Measurements from ENCODE around the gene TM4SF18. TPM values are rescaled to one million over a fixed set of nuclear protein-coding genes. Genes with fewer than 3 reads are reported as not detected.

TM4SF18 gene
- total RNA-seq, 1 experiment from 2014 or later = not detected

- DNase-seq = no peak
- H3K9me2 ChIP-seq (replicated peaks; ENCODE audit: insufficient read depth, low read length) = no peaks in the 10 kb centered on the region
- no peaks in the 10 kb centered on the region for H3K4me1 ChIP-seq (ENCODE audit: low read length)
- no peak overlapping the region for H3K9ac ChIP-seq (ENCODE audit: low read length)
- H3K79me2 ChIP-seq (ENCODE audit: low read length) = no peaks in the 10 kb centered on the region
- H3K4me3 ChIP-seq (ENCODE audit: low read length) = no peak overlapping the region
- H3K27ac ChIP-seq (ENCODE audit: low read length) = no peak overlapping the region
- no peak overlapping the region for H2AFZ ChIP-seq (ENCODE audit: low read length)
- no peaks in the 10 kb centered on the region for H3K9me3 ChIP-seq (ENCODE audit: low read length)
- H3K27me3 ChIP-seq (ENCODE audit: low read length) = no peaks in the 10 kb centered on the region
- H4K20me1 ChIP-seq (ENCODE audit: insufficient read depth, low read depth, low read length) = no peaks in the 10 kb centered on the region
- H3K4me2 ChIP-seq (ENCODE audit: low read depth, low read length, poor library complexity, severe bottlenecking) = no peak overlapping the region
- H3K36me3 ChIP-seq (ENCODE audit: insufficient read depth, low read length) = no peaks in the 10 kb centered on the region
These were observed 43.4 kb upstream of the TM4SF18 start for GRCh38 chr3:149376718-149377407.

DNA sequence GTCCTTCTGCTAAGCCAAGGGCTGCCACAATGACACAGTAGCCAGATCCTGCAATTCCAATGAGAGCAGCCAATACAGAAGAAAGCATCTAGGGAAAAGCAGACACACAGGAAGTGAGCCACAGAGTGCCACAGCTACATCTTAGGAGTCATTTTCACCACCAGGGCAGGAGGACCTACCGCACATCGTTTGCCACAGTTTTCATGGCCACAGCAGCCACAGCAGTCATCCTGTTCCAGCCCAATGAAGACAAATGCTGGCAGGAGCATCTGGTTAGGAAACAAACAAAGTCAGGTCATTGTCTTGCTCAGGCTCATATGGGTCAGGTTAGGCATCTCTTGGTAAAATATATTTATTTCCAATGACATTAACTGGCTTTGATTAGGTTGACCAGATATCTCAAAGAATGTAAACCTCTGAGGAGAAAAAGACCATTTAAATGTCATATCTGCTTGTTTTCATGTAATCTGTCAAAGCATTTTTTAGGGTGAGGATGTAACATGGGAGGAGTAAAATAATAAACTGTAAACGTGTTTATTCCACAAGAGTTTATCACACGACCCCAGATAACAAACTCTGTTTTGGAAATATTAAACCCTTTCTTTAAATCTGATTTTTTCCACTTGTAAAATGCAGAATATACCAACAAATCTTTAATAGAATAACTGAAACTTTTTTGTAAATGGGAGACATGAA, 42.2 kb upstream of the TM4SF18 start:
- no peak for DNase-seq
- no peaks in the 10 kb centered on the region for H3K4me1 ChIP-seq (ENCODE audit: low read length)
- H3K27me3 ChIP-seq (ENCODE audit: low read length) = no peaks in the 10 kb centered on the region
- no peaks in the 10 kb centered on the region for H3K79me2 ChIP-seq (ENCODE audit: low read length)
- no peak overlapping the region for H3K4me3 ChIP-seq (ENCODE audit: low read length)
- no peak overlapping the region for H3K4me2 ChIP-seq (ENCODE audit: low read depth, low read length, poor library complexity, severe bottlenecking)
- H3K9ac ChIP-seq (ENCODE audit: low read length) = no peak overlapping the region
- no peak overlapping the region for H3K27ac ChIP-seq (ENCODE audit: low read length)
- no peaks in the 10 kb centered on the region for H3K9me3 ChIP-seq (ENCODE audit: low read length)
- H2AFZ ChIP-seq (ENCODE audit: low read length) = no peak overlapping the region
- H4K20me1 ChIP-seq (ENCODE audit: insufficient read depth, low read depth, low read length) = no peaks in the 10 kb centered on the region
- H3K36me3 ChIP-seq (ENCODE audit: insufficient read depth, low read length) = no peaks in the 10 kb centered on the region
- no peaks in the 10 kb centered on the region for H3K9me2 ChIP-seq (replicated peaks; ENCODE audit: insufficient read depth, low read length)

DNA sequence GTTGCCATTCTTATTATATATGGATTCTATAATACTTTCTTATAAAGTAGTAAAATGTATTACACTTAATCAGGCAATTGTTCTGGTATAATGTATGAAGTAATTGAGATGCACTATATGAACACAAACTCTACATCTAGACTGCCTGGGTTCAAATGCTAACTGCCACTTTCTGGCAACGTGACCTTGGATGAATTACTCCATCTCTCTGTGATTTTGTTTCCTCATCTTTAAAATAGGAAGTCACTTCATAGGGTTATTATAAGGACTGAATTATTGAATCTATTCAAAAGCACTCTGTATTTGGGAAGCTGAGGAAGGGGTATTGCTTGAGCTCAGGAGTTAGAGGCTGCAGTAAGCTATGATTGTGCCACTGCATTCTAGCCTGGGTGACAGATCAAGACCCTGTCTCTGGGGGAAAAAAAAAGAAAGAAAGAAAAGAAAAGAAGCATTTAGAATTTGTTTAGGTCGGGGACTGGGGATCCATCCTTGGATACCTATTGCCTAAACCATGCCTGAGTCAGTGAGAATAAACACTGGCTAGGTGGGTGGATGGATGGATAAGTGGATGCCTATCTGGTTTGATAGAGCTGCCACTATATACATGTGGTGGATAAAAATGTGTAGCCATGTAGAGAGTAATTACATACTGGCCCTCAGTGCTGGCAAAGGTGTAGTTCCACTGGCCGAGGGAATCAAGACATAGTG, 41.5 kb upstream of the TM4SF18 start:
- Histone ChIP-seq H3K4me2 (ENCODE audit: low read depth, low read length, poor library complexity, severe bottlenecking) (no peak overlapping the region), H3K9ac (ENCODE audit: low read length) (no peak overlapping the region)

DNA sequence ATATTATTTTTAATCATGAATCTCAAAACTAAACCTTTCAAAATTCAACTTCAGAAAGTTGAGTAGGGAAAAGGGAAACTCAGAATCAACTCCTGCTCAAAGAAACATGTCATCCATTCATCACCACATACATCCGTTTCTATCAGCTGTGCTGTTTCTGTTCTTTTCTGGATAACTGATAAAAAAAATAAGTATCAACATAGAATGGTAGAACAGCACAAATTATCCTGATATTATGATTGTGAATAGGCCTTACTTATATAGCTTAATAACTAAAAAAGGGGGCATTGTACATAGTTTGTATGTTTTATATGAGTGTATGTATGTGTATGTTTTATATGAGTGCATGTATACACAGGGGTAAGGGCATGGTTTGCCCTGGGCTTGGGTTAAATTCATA, 41.0 kb upstream of the TM4SF18 start:
- Histone ChIP-seq H4K20me1 (ENCODE audit: insufficient read depth, low read depth, low read length) (no peaks in the 10 kb centered on the region), H3K36me3 (ENCODE audit: insufficient read depth, low read length) (no peaks in the 10 kb centered on the region), H3K27me3 (ENCODE audit: low read length) (0 out of 2 replicates have a peak, but pooled peaks cover 4% of the 10 kb centered on the region), H3K27ac (ENCODE audit: low read length) (no peak overlapping the region), H2AFZ (ENCODE audit: low read length) (no peak overlapping the region), H3K4me1 (ENCODE audit: low read length) (no peaks in the 10 kb centered on the region), H3K4me3 (ENCODE audit: low read length) (no peak overlapping the region), H3K79me2 (ENCODE audit: low read length) (no peaks in the 10 kb centered on the region), H3K9me3 (ENCODE audit: low read length) (no peaks in the 10 kb centered on the region), H3K4me2 (ENCODE audit: low read depth, low read length, poor library complexity, severe bottlenecking) (no peak overlapping the region), H3K9me2 (replicated peaks; ENCODE audit: insufficient read depth, low read length) (no peaks in the 10 kb centered on the region), H3K9ac (ENCODE audit: low read length) (no peak overlapping the region)
- no peak for DNase-seq

More for the DNA sequence above, 41.5 kb upstream of the TM4SF18 start:
- Histone ChIP-seq H3K4me1 (ENCODE audit: low read length) (no peaks in the 10 kb centered on the region), H2AFZ (ENCODE audit: low read length) (no peak overlapping the region), H3K79me2 (ENCODE audit: low read length) (no peaks in the 10 kb centered on the region), H3K9me2 (replicated peaks; ENCODE audit: insufficient read depth, low read length) (no peaks in the 10 kb centered on the region), H3K27me3 (ENCODE audit: low read length) (0 out of 2 replicates have a peak, but pooled peaks cover 4% of the 10 kb centered on the region), H4K20me1 (ENCODE audit: insufficient read depth, low read depth, low read length) (no peaks in the 10 kb centered on the region), H3K4me3 (ENCODE audit: low read length) (no peak overlapping the region), H3K36me3 (ENCODE audit: insufficient read depth, low read length) (no peaks in the 10 kb centered on the region), H3K27ac (ENCODE audit: low read length) (no peak overlapping the region), H3K9me3 (ENCODE audit: low read length) (no peaks in the 10 kb centered on the region)
- DNase-seq = no peak

DNA sequence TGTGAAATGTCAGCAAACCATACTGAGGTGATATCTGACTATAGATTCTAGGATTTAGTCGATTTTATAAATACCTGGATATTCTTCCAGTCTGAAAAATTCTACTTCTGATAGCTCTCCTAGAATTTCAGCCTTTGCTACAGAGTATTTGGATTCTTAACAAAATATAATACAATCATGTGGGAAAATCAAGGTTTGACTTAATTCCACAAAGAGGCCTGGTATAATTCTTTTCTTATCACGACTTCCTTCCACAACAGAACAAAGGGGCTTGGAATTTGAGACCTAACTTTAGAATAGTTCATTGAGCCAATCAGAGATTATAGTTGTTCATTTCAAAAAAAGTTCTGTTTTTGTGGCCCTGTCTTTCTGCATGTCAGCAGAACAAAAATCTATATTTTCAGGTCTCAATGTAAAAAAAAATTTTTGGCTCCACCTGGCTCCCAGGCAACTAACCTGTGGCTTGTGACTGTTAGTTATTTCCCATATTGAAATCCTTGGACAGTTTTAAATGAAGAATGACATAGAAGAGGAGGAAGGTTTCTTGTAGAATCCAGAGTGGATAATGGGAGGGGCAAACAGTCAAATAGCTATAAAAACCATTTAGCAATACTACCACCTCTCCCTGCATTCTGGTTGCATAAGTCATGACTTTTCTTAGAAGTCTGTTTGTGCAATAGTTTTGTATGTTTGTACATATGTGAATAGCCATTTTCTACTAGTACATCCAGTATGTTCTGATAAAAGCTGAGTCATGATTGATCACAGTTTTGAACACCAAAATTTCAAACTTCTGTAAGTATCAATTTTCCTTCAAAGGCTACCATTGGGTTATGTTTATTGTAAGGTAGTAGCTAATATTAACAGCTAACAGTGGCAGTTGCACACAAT, 40.0 kb upstream of the TM4SF18 start:
- no peaks in the 10 kb centered on the region for H3K79me2 ChIP-seq (ENCODE audit: low read length)

GRCh38 chr3:149371723-149372114, 38.3 kb upstream of the TM4SF18 start:
- Histone ChIP-seq H3K79me2 (ENCODE audit: low read length) (no peaks in the 10 kb centered on the region), H3K36me3 (ENCODE audit: insufficient read depth, low read length) (no peaks in the 10 kb centered on the region), H3K9me3 (ENCODE audit: low read length) (no peaks in the 10 kb centered on the region), H3K4me1 (ENCODE audit: low read length) (no peaks in the 10 kb centered on the region), H3K27me3 (ENCODE audit: low read length) (0 out of 2 replicates have a peak, but pooled peaks cover 4% of the 10 kb centered on the region), H3K4me2 (ENCODE audit: low read depth, low read length, poor library complexity, severe bottlenecking) (no peak overlapping the region), H3K4me3 (ENCODE audit: low read length) (no peak overlapping the region), H4K20me1 (ENCODE audit: insufficient read depth, low read depth, low read length) (no peaks in the 10 kb centered on the region), H3K9ac (ENCODE audit: low read length) (no peak overlapping the region), H3K9me2 (replicated peaks; ENCODE audit: insufficient read depth, low read length) (no peaks in the 10 kb centered on the region), H2AFZ (ENCODE audit: low read length) (no peak overlapping the region), H3K27ac (ENCODE audit: low read length) (no peak overlapping the region)
- no peak for DNase-seq

More for the DNA sequence above, 40.0 kb upstream of the TM4SF18 start:
- Histone ChIP-seq H3K9me3 (ENCODE audit: low read length) (no peaks in the 10 kb centered on the region), H3K4me2 (ENCODE audit: low read depth, low read length, poor library complexity, severe bottlenecking) (no peak overlapping the region), H2AFZ (ENCODE audit: low read length) (no peak overlapping the region), H4K20me1 (ENCODE audit: insufficient read depth, low read depth, low read length) (no peaks in the 10 kb centered on the region), H3K4me1 (ENCODE audit: low read length) (no peaks in the 10 kb centered on the region), H3K27ac (ENCODE audit: low read length) (no peak overlapping the region), H3K9ac (ENCODE audit: low read length) (no peak overlapping the region), H3K4me3 (ENCODE audit: low read length) (no peak overlapping the region), H3K9me2 (replicated peaks; ENCODE audit: insufficient read depth, low read length) (no peaks in the 10 kb centered on the region), H3K36me3 (ENCODE audit: insufficient read depth, low read length) (no peaks in the 10 kb centered on the region), H3K27me3 (ENCODE audit: low read length) (0 out of 2 replicates have a peak, but pooled peaks cover 4% of the 10 kb centered on the region)
- no peak for DNase-seq

GRCh38 chr3:149371001-149371722, 37.7 kb upstream of the TM4SF18 start:
- Histone ChIP-seq H3K4me2 (ENCODE audit: low read depth, low read length, poor library complexity, severe bottlenecking) (no peak overlapping the region), H3K27me3 (ENCODE audit: low read length) (0 out of 2 replicates have a peak, but pooled peaks cover 4% of the 10 kb centered on the region), H3K36me3 (ENCODE audit: insufficient read depth, low read length) (no peaks in the 10 kb centered on the region), H2AFZ (ENCODE audit: low read length) (no peak overlapping the region), H3K9me2 (replicated peaks; ENCODE audit: insufficient read depth, low read length) (no peaks in the 10 kb centered on the region), H3K4me3 (ENCODE audit: low read length) (no peak overlapping the region), H3K27ac (ENCODE audit: low read length) (no peak overlapping the region), H3K79me2 (ENCODE audit: low read length) (no peaks in the 10 kb centered on the region), H3K4me1 (ENCODE audit: low read length) (no peaks in the 10 kb centered on the region), H4K20me1 (ENCODE audit: insufficient read depth, low read depth, low read length) (no peaks in the 10 kb centered on the region), H3K9ac (ENCODE audit: low read length) (no peak overlapping the region), H3K9me3 (ENCODE audit: low read length) (no peaks in the 10 kb centered on the region)
- DNase-seq = no peak

Measured in Karpas-422 (cell line).